Measurements from ENCODE around the gene IGF2BP2.

Gene IGF2BP2

DNA sequence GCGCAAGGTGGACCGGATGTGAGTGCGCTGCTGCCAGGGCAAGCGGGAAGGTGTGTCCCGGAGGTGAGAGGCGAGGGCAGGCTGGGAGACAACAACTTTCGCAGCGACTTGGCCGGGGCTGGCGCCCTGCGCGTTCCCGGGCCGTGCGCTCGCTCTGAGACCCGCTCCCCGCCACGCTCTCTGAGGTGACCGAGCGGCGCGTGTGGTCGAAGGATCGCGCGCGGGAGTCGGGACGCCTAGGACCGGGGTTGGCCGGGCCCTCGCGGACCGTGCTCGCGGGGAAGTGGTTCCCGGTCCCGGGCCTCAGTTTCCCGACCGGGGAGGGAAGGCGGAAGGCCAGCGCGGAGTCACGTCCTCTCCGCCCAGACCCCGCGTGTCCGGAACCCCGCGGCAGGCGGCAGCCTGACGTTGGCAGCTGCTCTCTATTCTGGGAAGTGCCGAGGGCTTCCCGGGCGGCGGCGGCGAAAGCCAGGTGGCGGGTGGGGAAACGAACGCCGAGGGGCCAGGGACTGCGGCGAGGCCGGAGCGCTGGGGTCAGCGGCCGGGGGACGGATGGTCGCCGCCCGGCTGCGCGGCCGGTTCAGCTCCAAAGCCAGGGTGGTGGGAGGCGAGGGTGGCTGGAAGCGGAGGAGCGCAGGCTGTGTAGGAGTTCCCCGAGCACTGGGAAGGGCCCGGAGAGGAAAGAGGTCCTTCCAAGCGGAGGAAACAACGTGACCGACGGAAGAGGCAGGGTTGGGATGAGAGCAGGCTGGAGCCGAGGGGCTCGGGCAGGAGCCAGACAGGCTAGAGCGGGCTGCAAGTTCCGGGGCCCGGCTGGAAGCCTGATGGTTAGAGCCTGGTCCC lies 1.0 kb upstream of the IGF2BP2 start:
- DNase-seq (ENCODE audit: low spot score) = peak; percentile 75
- TF ChIP-seq, protein P1, sequence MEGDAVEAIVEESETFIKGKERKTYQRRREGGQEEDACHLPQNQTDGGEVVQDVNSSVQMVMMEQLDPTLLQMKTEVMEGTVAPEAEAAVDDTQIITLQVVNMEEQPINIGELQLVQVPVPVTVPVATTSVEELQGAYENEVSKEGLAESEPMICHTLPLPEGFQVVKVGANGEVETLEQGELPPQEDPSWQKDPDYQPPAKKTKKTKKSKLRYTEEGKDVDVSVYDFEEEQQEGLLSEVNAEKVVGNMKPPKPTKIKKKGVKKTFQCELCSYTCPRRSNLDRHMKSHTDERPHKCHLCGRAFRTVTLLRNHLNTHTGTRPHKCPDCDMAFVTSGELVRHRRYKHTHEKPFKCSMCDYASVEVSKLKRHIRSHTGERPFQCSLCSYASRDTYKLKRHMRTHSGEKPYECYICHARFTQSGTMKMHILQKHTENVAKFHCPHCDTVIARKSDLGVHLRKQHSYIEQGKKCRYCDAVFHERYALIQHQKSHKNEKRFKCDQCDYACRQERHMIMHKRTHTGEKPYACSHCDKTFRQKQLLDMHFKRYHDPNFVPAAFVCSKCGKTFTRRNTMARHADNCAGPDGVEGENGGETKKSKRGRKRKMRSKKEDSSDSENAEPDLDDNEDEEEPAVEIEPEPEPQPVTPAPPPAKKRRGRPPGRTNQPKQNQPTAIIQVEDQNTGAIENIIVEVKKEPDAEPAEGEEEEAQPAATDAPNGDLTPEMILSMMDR (IDR thresholded peaks at IDR 0.05; ENCODE audit: extremely low read depth, missing control alignments) = no peak

DNA sequence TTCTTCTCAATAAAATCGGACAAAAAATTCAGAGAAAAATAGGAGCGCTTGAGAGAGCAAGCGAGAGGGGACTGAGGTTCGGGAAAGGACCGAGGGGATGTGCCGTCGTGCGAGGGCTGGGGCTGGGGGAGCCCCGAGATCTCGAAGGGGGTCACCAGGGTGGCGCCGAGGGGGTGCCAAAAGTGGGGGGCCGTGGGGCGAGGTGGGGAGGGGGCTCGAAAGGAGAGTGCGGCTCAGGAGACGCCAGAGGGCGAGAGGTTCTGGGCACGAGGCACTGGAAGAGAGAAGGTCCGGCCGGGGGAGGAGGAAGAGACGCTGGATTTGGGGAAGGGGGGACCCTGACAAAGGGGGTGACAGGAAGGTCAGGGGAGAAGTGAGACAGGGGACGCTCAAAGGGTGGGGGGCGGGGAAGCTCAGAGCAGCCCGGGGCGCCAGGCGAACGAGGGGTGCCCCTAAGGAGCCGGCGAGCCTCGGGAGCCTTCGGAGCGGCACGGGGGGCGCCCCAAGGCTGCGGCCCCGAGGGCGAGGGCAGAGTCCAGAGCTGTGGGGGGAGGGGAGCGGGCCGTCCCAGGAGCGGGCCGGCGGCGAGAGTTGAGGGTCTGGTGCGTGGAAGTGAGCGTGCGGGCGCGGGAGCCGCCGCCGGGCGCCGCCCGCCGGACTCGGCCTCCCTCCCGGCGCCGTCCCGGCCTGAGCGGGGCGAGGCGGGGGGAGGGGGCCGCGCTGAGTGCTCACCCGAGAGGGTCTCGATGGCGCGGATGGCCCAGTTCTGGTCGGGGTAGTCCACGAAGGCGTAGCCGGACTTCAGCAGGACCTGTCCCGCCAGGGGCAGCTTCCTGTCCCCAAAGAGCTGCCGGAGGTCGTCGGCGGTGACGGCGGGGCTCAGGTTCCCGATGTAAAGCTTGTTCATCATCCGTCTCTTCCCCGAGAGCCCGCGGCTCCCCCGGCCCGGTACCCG lies 514 bp downstream of the IGF2BP2 start:
- DNase-seq (ENCODE audit: low spot score) = peak; percentile 58
- TF ChIP-seq, protein P1 (IDR thresholded peaks at IDR 0.05; ENCODE audit: extremely low read depth, missing control alignments) = no peak

DNA sequence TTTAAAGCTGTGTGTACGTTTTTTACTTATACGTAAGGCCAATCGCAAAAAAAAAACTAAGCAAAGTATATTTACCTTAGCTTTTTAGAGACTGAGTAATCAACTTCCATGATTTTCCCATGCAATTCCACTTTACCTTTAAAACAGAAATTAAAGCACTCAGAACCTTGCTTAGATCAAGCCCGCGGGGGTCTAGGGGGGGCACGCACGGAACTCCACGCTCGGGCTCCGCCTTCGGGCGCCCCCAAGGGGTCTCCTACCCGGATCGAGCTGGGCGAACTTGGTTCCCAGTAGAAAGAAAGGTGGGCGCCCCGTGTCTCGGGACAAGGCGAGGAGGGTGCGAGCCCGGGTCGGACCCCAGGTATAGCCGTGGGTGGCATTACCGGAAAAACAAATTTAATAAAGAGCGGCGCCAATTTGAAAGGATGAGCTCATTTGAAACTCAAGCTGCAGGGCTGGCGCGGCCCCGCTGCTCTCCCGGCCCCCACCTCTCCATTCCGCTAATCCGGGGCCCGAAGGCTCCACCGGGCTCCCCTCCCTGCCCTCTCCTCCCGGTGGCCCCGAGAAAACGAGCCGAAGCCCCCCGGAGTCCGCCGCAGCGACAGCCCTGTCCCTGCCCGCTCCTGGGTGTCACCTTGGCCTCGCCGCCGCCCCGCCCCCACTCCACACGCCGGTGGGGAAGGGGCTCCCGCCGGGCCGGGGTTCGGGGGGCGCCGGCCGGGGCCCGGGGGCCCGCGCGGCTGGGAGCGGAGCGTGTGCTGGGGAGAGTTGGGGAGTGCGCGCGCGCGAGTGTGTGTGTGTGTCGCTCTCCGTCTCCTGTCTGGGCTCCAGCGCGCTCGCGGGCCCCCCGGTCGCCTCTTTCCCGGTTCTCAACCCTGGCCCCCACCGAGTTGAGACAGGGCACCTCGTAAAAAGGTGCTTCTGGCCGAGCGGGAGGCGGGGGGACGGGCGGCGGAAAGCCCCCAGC lies 1.5 kb downstream of the IGF2BP2 start:
- peak; percentile 70 for DNase-seq (ENCODE audit: low spot score)
- TF ChIP-seq, protein P1 (IDR thresholded peaks at IDR 0.05; ENCODE audit: extremely low read depth, missing control alignments) = no peak

DNA sequence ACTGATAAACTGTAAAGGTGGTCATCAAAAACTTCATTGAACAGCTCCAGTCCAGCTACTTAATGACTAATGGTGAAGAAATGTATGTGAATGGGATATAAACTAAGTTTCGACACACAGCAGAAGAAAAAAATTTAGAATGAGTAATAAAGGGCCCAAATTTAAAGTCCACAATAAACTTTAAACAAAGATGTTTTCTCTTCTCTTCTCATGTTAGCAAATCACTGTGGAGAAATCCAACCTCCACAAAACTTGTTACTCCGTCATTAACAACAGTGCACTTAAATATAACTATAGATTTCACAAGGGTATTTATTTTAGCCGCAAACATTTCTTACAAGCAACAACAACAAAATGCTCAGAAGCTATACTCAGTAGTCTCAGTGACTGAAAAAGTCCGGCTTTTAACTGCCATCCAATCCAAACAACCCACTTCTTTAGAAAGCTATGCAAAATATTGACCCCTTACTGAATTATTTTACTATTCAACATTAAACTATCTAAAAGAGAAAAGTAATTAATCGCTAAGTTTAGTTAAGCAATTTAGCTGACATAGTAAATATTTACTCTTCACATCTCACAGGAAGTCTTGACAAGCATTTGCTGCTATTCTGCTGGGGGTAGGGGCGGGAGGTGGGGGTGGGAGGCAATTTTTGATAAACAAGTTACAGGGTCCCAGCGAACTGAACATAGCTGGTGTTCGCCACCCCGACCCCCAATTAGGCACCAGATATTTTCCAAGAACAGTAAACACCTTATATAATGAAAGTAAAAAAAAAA lies 2.4 kb downstream of the IGF2BP2 start:
- DNase-seq (ENCODE audit: low spot score) = no peak

DNA sequence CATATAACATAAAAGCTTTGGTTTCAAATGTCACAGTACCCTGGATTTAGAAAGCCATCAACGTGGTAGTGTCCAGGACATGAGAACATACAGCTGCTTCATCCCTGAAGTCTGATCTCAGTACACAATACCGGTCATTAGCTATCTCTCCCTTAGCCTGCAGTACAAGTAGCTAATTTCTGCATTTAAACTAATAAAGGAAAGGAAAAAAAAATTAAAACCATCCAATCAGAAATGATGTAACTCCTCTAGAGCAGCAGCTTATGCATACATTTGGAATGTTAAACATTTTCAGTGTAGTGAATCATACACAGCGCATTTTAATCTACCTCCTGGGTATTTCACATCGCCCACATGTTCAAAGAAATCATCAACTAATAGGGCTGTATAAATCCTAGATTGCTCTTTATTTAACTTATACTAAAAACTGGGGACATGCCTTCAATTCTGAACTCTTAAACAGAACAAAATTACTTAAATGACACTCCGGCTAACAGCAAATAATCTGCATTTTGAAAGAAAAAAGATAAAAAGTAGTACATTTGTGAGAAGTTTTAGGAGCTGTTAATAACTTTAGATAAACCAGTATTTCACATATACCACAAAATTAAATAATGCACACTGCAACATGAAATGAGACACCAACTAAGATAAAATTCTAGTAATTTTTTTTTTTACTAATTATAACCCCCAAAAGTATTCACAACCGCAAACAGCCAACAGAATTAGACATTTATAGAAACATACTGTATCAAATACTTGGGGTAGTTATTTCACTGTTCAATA lies 3.7 kb downstream of the IGF2BP2 start:
- TF ChIP-seq, protein P1 (IDR thresholded peaks at IDR 0.05; ENCODE audit: extremely low read depth, missing control alignments) = no peak
- no peak for DNase-seq (ENCODE audit: low spot score)

More for the DNA sequence above, 2.4 kb downstream of the IGF2BP2 start:
- TF ChIP-seq, protein P1 (IDR thresholded peaks at IDR 0.05; ENCODE audit: extremely low read depth, missing control alignments) = no peak

All from GM20000 (cell line).